BJ (cell line): ENCODE data around the gene EPHA3. TPM values are rescaled to one million over a fixed set of nuclear protein-coding genes. Genes with fewer than 3 reads are reported as not detected.

ENCODE experiments used
- CTCF ChIA-PET: fragments of 350-600 bp; formaldehyde crosslinking; extraction: SDS; loops from one replicate; lab custom pipeline; 2021; ENCODE audit warnings: antibody characterized with exemption, inconsistent platforms; lab: Yijun Ruan, JAX
- POLR2A ChIA-PET: fragments of 300-600 bp; sonication (Branson Sonifier 250); formaldehyde crosslinking; extraction: SDS; loops from one replicate; lab custom pipeline; 2021; ENCODE audit warnings: antibody characterized with exemption; lab: Charles Lee
- DNase-seq: peaks from one replicate; pipeline ENCODE4 v3.0.0-alpha.2; 2011; ENCODE audit warnings: low read depth
- H3K27me3 ChIP-seq: 2 replicates; pipeline ENCODE4 v1.6.0; 2011; ENCODE audit warnings: low read length; ENCODE audit not compliant: control insufficient read depth, insufficient read depth
- H3K36me3 ChIP-seq: 2 replicates; pipeline ENCODE4 v1.5.1; 2011; ENCODE audit warnings: low read length; ENCODE audit not compliant: control insufficient read depth, insufficient read depth
- H3K4me3 ChIP-seq: 2 replicates; pipeline ENCODE4 v1.5.1; 2011; ENCODE audit warnings: low read depth, mild to moderate bottlenecking, control low read depth, low read length
- polyA plus RNA-seq: library from polyadenylated mRNA; depleted of rRNA; stranded (reverse); fragments of >200 nt; gene quantifications from 2 replicates; pipeline ENCODE4 v1.2.3, GENCODE V29; 2011
- TF ChIP-seq, protein P1 (sequence below): IDR thresholded peaks from 2 replicates; pipeline ENCODE4 v1.5.1; 2011; ENCODE audit warnings: low read depth, mild to moderate bottlenecking, control low read depth, inconsistent platforms, low read length, moderate library complexity; ENCODE audit not compliant: insufficient read depth

Gene EPHA3
- polyA plus RNA-seq, 1 experiment = 0.12 TPM

- ChIA-PET POLR2A (no interaction called here), CTCF (no interaction called here)
- Histone ChIP-seq H3K36me3 (no peaks in the 10 kb centered on the region), H3K27me3 (no peaks in the 10 kb centered on the region), H3K4me3 (no peak overlapping the region)
- DNase-seq = no peak
- TF ChIP-seq, protein P1, sequence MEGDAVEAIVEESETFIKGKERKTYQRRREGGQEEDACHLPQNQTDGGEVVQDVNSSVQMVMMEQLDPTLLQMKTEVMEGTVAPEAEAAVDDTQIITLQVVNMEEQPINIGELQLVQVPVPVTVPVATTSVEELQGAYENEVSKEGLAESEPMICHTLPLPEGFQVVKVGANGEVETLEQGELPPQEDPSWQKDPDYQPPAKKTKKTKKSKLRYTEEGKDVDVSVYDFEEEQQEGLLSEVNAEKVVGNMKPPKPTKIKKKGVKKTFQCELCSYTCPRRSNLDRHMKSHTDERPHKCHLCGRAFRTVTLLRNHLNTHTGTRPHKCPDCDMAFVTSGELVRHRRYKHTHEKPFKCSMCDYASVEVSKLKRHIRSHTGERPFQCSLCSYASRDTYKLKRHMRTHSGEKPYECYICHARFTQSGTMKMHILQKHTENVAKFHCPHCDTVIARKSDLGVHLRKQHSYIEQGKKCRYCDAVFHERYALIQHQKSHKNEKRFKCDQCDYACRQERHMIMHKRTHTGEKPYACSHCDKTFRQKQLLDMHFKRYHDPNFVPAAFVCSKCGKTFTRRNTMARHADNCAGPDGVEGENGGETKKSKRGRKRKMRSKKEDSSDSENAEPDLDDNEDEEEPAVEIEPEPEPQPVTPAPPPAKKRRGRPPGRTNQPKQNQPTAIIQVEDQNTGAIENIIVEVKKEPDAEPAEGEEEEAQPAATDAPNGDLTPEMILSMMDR = no peak
These were observed 333.7 kb downstream of the EPHA3 start for GRCh38 chr3:89441141-89441540.

DNA sequence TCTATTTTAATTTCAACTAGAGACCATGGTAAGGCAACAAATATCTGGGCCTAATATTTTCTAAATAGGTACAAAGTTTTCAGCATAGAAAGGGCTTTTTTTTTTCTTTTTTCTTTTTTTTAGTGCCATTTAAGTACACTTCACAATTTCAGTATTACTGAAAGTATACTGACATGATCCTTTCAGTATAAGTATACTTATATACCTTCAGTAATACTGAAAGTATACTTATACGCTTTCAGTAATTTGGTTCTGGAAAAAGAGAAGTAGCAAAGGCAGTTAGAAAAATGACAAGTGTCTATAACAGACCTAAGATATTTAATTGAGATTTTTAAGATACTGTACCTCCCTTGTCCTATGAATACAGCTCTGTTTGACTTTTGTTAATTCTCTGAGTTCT, 339.2 kb downstream of the EPHA3 start:
- TF ChIP-seq, protein P1 = no peak
- Histone ChIP-seq H3K36me3 (no peaks in the 10 kb centered on the region), H3K4me3 (no peak overlapping the region), H3K27me3 (no peaks in the 10 kb centered on the region)
- no peak for DNase-seq
- ChIA-PET POLR2A (no interaction called here), CTCF (no interaction called here)

GRCh38 chr3:89447243-89447642, 339.8 kb downstream of the EPHA3 start:
- no peak overlapping the region for H3K4me3 ChIP-seq
- no peaks in the 10 kb centered on the region for H3K27me3 ChIP-seq
- ChIA-PET POLR2A (no interaction called here), CTCF (no interaction called here)
- no peaks in the 10 kb centered on the region for H3K36me3 ChIP-seq
- TF ChIP-seq, protein P1 = no peak
- DNase-seq = no peak

GRCh38 chr3:89449086-89449485, 341.7 kb downstream of the EPHA3 start:
- no peaks in the 10 kb centered on the region for H3K36me3 ChIP-seq
- H3K4me3 ChIP-seq = no peak overlapping the region
- no peak for DNase-seq
- ChIA-PET CTCF (no interaction called here), POLR2A (no interaction called here)
- H3K27me3 ChIP-seq = no peaks in the 10 kb centered on the region
- TF ChIP-seq, protein P1 = no peak

- ChIA-PET POLR2A (no interaction called here), CTCF (no interaction called here)
- TF ChIP-seq, protein P1 = no peak
- H3K36me3 ChIP-seq = no peaks in the 10 kb centered on the region
- DNase-seq = no peak
- H3K4me3 ChIP-seq = no peak overlapping the region
- no peaks in the 10 kb centered on the region for H3K27me3 ChIP-seq
These were observed 344.6 kb downstream of the EPHA3 start for GRCh38 chr3:89452066-89452465.
